GM12873 (cell line): Measurements from ENCODE around the gene ONECUT2.

ENCODE experiments used
- CTCF ChIP-seq: IDR thresholded peaks from 2 replicates; pipeline ENCODE4 v1.5.1; 2012; ENCODE audit warnings: low read depth, mild to moderate bottlenecking, moderate library complexity, low read length, control low read depth; ENCODE audit not compliant: insufficient read depth; ENCODE audit errors: missing control alignments

The ONECUT2 gene

GRCh38 chr18:57502624-57503023, 67.5 kb downstream of the ONECUT2 start:
- TF ChIP-seq CTCF, result no peak

GRCh38 chr18:57505231-57505630, 70.1 kb downstream of the ONECUT2 start:
- no peak for TF ChIP-seq CTCF

GRCh38 chr18:57516056-57516455, 80.9 kb downstream of the ONECUT2 start:
- TF ChIP-seq CTCF, result no peak

- TF ChIP-seq CTCF, result no peak
These were observed 83.4 kb downstream of the ONECUT2 start for GRCh38 chr18:57518533-57518932.

GRCh38 chr18:57519668-57520424, 84.7 kb downstream of the ONECUT2 start:
- TF ChIP-seq CTCF, result no peak

- no peak for TF ChIP-seq CTCF
These were observed 88.2 kb downstream of the ONECUT2 start for GRCh38 chr18:57523171-57523956.

GRCh38 chr18:57527556-57528229, 92.5 kb downstream of the ONECUT2 start:
- TF ChIP-seq CTCF, result no peak
